WTC11 (cell line): ENCODE data around the gene PDZD11.

Experiments used
- CTCF ChIP-seq: fragments of 200-600 bp; IDR thresholded peaks from 2 replicates; pipeline ENCODE4 v1.8.0; 2022; ENCODE audit warnings: antibody characterized with exemption
- MAX ChIP-seq: sonication (generic); formaldehyde crosslinking; IDR thresholded peaks from 2 replicates; pipeline ENCODE4 v1.8.0; 2022; ENCODE audit warnings: mild to moderate bottlenecking, missing genetic modification reagents
- STAT6 ChIP-seq: sonication (generic); formaldehyde crosslinking; conservative IDR thresholded peaks from 2 replicates; pipeline ENCODE4 v1.8.1; 2023; ENCODE audit warnings: mild to moderate bottlenecking, low read depth, missing genetic modification reagents, moderate library complexity
- TEAD1 ChIP-seq: sonication (generic); formaldehyde crosslinking; IDR thresholded peaks from 2 replicates; pipeline ENCODE4 v1.8.0; 2022; ENCODE audit warnings: mild to moderate bottlenecking, missing genetic modification reagents
- ZMAT4 ChIP-seq: fragments of 250-450 bp; sonication (Bioruptor Pico); IDR thresholded peaks from 2 replicates; pipeline ENCODE4 v1.9.0; 2021; ENCODE audit warnings: mild to moderate bottlenecking

- TF ChIP-seq CTCF (no peak), ZMAT4 (CRISPR knock-in tag) (no peak), TEAD1 (CRISPR knock-in tag) (no peak), STAT6 (CRISPR knock-in tag) (no peak), MAX (CRISPR knock-in tag) (no peak)
Observed at GRCh38 chrX:70255452-70255851, 34.3 kb downstream of the PDZD11 start.
